Activated CD8-positive, alpha-beta T cell treated with anti-CD3 and anti-CD28 coated beads for 36 hours (primary cell): ENCODE data around the gene MYH10. TPM values are rescaled to one million over a fixed set of nuclear protein-coding genes. Genes with fewer than 3 reads are reported as not detected.

Experiments
- ATAC-seq: fragments of 200-7000 bp; cut with Tn5 transposase; one replicate; pipeline ENCODE4 v1.10.0; 2021; ENCODE audit warnings: mild to moderate bottlenecking, moderate library complexity
- CTCF ChIA-PET: fragments of 350-600 bp; sonication (Branson Sonifier 250); formaldehyde crosslinking; loops from one replicate; lab custom pipeline; 2021; ENCODE audit warnings: antibody characterized with exemption; lab: Charles Lee
- POLR2A ChIA-PET: fragments of 350-600 bp; sonication (Branson Sonifier 250); formaldehyde crosslinking; loops from one replicate; lab custom pipeline; 2021; ENCODE audit warnings: antibody characterized with exemption; lab: Charles Lee
- DNase-seq: peaks from one replicate; pipeline ENCODE4 v3.0.0-alpha.2; 2020
- H3K27ac Mint-ChIP-seq: one replicate; pipeline ENCODE4 v1.8.0; 2021; ENCODE audit warnings: mild to moderate bottlenecking, mixed read lengths
- H3K27me3 Mint-ChIP-seq: one replicate; pipeline ENCODE4 v1.8.0; 2021; ENCODE audit warnings: mixed read lengths
- H3K36me3 Mint-ChIP-seq: one replicate; pipeline ENCODE4 v1.8.0; 2021; ENCODE audit warnings: low read depth, mixed read lengths
- H3K4me1 Mint-ChIP-seq: one replicate; pipeline ENCODE4 v1.8.0; 2021; ENCODE audit warnings: low read depth, mixed read lengths
- H3K4me3 Mint-ChIP-seq: one replicate; pipeline ENCODE4 v1.8.0; 2021; ENCODE audit warnings: mild to moderate bottlenecking, moderate library complexity, mixed read lengths
- H3K9me3 Mint-ChIP-seq: one replicate; pipeline ENCODE4 v1.8.0; 2021; ENCODE audit warnings: mixed read lengths
- intact Hi-C: fragments of 100-400 bp; cut with micrococcal nuclease; formaldehyde crosslinking; loops from one replicate; pipeline ENCODE4 v1.10.0; 2022
- total RNA-seq, 2 experiments: library from RNA; stranded (reverse); gene quantifications; one replicate each; pipeline ENCODE4 v1.2.3, GENCODE V29; 2021
- TF ChIP-seq, protein P1 (sequence below): fragments of 200-600 bp; IDR thresholded peaks from one replicate; pipeline ENCODE4 v1.8.0; 2022; ENCODE audit warnings: antibody characterized with exemption, mild to moderate bottlenecking

MYH10 gene
- total RNA-seq, 2 experiments from 2014 or later: 19.9 to 23.7 TPM

GRCh38 chr17:8532021-8532420 lies 98.5 kb downstream of the MYH10 start:
- Mint-ChIP-seq H3K36me3 (no peaks in the 10 kb centered on the region), H3K4me1 (no peaks in the 10 kb centered on the region), H3K4me3 (no peak overlapping the region), H3K27me3 (no peaks in the 10 kb centered on the region), H3K27ac (no peak overlapping the region), H3K9me3 (no peaks in the 10 kb centered on the region)
- ATAC-seq (no peak), DNase-seq (no peak)
- ChIA-PET CTCF (no interaction called here), POLR2A (no interaction called here)
- TF ChIP-seq, protein P1, sequence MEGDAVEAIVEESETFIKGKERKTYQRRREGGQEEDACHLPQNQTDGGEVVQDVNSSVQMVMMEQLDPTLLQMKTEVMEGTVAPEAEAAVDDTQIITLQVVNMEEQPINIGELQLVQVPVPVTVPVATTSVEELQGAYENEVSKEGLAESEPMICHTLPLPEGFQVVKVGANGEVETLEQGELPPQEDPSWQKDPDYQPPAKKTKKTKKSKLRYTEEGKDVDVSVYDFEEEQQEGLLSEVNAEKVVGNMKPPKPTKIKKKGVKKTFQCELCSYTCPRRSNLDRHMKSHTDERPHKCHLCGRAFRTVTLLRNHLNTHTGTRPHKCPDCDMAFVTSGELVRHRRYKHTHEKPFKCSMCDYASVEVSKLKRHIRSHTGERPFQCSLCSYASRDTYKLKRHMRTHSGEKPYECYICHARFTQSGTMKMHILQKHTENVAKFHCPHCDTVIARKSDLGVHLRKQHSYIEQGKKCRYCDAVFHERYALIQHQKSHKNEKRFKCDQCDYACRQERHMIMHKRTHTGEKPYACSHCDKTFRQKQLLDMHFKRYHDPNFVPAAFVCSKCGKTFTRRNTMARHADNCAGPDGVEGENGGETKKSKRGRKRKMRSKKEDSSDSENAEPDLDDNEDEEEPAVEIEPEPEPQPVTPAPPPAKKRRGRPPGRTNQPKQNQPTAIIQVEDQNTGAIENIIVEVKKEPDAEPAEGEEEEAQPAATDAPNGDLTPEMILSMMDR: no peak
- intact Hi-C loops: no loop called here

DNA sequence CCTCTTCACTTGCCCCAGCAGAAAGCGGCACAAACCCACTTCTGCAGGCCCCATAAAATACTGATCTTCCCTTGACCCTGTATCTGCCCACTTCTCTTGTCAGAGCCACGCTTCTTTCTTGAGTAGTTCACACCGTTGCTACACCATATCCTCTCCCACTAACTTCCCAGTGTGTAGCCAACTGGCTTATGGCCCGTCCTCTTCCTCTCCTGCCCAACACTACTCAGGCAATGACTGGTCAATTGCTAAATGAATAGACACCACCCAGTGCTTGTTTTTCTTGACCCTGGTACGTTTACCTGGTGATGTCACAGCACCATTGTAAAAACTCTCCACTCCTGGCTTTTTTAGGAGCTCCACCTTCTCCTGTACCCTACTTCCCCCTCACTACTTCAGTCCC lies 107.9 kb downstream of the MYH10 start:
- H3K36me3 Mint-ChIP-seq: no peaks in the 10 kb centered on the region
- no peak for DNase-seq
- no peaks in the 10 kb centered on the region for H3K27me3 Mint-ChIP-seq
- no peak overlapping the region for H3K27ac Mint-ChIP-seq
- H3K9me3 Mint-ChIP-seq: no peaks in the 10 kb centered on the region
- ChIA-PET POLR2A (no interaction called here), CTCF (no interaction called here)
- intact Hi-C loops: no loop called here
- no peak for ATAC-seq
- TF ChIP-seq, protein P1: no peak
- H3K4me3 Mint-ChIP-seq: no peak overlapping the region
- no peaks in the 10 kb centered on the region for H3K4me1 Mint-ChIP-seq

GRCh38 chr17:8520981-8521380 lies 109.5 kb downstream of the MYH10 start:
- Mint-ChIP-seq H3K4me3 (no peak overlapping the region), H3K27ac (no peak overlapping the region), H3K27me3 (no peaks in the 10 kb centered on the region), H3K9me3 (no peaks in the 10 kb centered on the region), H3K4me1 (no peaks in the 10 kb centered on the region), H3K36me3 (no peaks in the 10 kb centered on the region)
- intact Hi-C loops: no loop called here
- DNase-seq (no peak), ATAC-seq (no peak)
- CTCF ChIA-PET: no interaction called here
- TF ChIP-seq, protein P1: no peak
- POLR2A ChIA-PET: no interaction called here

GRCh38 chr17:8518850-8519249 lies 111.7 kb downstream of the MYH10 start:
- DNase-seq (no peak), ATAC-seq (no peak)
- Mint-ChIP-seq H3K4me1 (no peaks in the 10 kb centered on the region), H3K27ac (no peak overlapping the region), H3K9me3 (no peaks in the 10 kb centered on the region), H3K27me3 (no peaks in the 10 kb centered on the region), H3K4me3 (no peak overlapping the region), H3K36me3 (no peaks in the 10 kb centered on the region)
- TF ChIP-seq, protein P1: no peak
- POLR2A ChIA-PET: no interaction called here
- intact Hi-C loops: no loop called here
- CTCF ChIA-PET: no interaction called here

GRCh38 chr17:8518326-8518725 lies 112.2 kb downstream of the MYH10 start:
- ATAC-seq: no peak
- CTCF ChIA-PET: no interaction called here

More at GRCh38 chr17:8518326-8518725, 112.2 kb downstream of the MYH10 start:
- Mint-ChIP-seq H3K36me3 (no peaks in the 10 kb centered on the region), H3K4me3 (no peak overlapping the region), H3K9me3 (no peaks in the 10 kb centered on the region), H3K27me3 (no peaks in the 10 kb centered on the region), H3K4me1 (no peaks in the 10 kb centered on the region), H3K27ac (no peak overlapping the region)
- no peak for DNase-seq
- TF ChIP-seq, protein P1: no peak
- intact Hi-C loops: no loop called here
- POLR2A ChIA-PET: no interaction called here
